T-helper 22 cell (primary cell): ENCODE results near the gene ZAP70.

Experiments used
- DNase-seq: peaks from one replicate; pipeline ENCODE4 v3.0.0-alpha.2; 2020; ENCODE audit warnings: low read depth

The ZAP70 gene

DNA sequence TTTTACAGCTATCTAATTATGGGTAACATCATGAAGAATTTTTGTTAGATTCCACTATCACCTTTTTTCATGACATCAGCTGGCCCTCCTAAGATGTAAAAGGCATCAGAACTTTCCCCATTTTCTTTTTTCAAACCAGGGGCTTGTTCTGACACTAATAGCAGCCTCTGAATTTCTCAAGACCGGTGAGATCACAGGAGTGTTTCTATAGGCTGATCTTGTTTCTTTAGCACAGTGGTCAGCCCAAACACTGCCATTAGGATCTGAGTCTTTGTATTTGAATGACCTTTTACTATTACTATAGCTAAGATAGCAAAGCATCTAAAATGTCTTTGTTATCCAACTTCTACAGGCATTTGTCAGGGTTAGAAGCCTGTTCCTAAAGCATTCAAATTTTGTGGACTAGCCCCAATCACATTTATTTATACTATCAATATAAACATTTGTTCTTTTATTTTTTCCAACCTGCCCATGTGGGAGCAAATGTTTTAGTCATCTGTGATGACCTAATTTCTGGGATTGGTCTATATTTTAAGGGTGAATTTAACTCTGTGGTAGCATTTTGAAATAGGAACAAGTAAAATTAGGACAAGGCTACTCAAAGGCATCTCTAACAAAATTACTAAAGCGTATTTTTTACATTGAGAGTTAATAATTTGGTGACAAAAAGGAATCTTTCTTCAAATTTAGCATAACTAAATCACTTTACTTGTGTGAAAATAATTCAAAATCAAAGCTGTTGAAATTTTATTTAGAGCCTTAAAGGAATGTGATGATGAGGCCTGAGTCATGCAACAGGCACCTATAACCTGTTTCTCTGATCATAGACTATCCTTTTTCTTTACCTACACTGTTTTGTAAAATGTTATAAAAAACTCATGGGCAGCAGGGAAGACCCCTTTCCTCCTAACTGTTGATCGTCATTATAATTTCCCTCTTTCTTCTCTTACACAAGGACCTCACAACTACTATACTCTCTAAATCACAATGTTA lies 39.3 kb downstream of the ZAP70 start:
- no peak for DNase-seq

- DNase-seq = no peak
Measured at GRCh38 chr2:97754690-97755346, 41.4 kb downstream of the ZAP70 start.

DNA sequence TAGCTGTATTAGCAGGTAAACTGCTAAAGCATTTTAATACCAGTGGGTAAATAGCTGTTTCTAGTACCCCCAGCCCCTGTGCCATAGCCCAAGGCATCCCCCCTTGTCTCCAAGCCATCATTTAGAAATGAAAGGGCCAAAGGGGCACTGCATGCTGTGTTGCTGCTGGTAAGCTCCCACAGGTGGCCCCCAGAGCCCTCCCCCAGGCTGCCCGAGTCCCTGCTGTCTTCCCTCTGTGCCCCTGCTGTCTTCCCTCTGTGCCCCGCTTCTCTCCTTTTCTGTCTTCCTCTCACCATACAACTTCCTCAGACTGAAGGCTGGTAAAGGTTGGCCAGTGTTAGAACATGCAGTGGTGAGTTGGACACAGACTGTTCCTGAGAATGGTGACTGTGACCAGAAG lies 42.1 kb downstream of the ZAP70 start:
- DNase-seq = no peak

GRCh38 chr2:97757062-97757461 lies 43.7 kb downstream of the ZAP70 start:
- DNase-seq = no peak

- no peak for DNase-seq
Measured at GRCh38 chr2:97758131-97758705, 44.8 kb downstream of the ZAP70 start.

- DNase-seq = no peak
Measured at GRCh38 chr2:97759727-97760407, 46.5 kb downstream of the ZAP70 start.

DNA sequence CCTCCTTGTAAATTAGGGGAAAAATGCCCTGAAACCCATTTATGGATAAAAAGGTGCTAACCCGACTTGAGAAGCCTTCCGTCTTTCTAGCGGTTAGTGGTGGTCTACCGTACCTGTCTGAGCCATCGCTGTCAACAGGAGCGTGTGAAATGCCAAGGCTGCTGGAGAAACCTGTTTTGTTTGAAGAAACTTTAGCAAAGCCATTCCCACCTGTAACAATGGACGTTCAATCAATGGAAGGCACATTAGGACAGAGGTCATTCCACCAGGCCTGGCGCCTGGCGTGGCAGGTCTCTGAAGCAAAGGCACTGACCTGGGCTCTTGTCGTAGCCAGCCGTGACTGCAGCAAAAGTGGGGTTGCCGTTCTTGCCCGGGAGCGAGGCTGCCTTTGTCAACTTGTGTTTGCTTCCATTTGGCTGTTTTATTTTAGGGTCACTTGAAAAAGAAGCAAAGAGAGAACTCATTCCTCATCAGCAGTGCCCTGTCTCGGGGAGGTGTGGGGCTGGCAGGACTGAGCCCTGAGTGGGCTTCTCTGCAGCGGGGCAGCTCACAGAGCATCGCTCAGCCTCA lies 47.2 kb downstream of the ZAP70 start:
- no peak for DNase-seq

GRCh38 chr2:97761192-97761591 lies 47.8 kb downstream of the ZAP70 start:
- DNase-seq = peak; percentile 29

GRCh38 chr2:97763176-97763845 lies 49.9 kb downstream of the ZAP70 start:
- DNase-seq = no peak

GRCh38 chr2:97764559-97765263 lies 51.3 kb downstream of the ZAP70 start:
- DNase-seq = no peak

DNA sequence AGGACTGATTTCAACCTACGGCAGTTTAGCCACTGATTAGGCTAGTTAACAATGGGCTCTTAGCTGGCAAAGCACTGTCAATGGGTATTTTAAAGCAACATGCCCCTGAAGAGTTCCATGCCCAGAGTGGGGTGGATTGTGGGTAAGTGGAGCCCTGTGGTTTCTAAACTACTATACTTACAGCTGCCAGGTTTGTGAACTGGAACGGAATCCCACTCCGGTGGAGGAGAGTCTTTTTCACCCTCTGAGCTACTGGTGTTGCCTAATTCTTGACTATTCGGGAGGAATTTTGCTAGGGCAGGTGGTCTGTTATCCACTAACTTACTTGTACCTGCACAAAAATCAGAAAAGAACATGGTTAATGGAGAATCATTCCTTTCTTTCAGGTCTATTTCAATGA lies 52.6 kb downstream of the ZAP70 start:
- DNase-seq = no peak

DNA sequence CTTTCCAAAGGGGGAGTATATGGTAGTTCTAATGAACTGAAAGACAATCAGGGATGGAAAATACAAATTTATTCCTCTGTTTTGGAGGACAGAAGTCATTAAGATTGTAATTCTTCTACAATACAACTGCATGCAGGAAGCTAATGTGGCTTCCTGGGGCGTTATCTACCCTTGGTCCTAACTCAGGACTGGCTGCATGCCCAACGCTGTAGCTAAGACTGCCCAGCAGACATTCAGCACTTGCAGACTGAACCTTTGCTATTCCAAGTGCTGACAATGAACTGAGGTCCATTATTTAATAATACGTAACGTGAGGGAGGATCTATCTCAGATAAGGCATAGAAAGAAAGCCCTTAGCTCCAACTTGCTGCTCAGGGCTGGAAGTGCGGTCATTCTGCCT lies 53.2 kb downstream of the ZAP70 start:
- DNase-seq = no peak

DNA sequence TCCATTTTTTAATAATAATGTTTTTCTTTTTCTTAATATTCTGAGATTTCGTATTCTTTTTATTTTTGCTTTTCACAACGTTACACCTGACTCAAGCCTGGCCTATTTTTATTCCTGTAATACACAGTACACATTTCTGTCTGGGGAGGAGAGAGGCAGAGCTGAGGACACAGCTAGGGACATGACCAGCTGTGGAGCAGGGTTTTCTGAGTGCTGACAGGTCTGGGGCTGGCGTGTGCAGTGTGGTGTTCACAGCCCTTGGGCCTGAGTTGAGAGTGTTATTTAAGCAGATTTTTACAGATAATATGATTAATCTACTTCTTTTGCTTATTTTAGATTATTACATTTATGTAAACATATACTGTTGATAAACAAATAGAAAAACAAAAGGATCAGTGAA lies 55.9 kb downstream of the ZAP70 start:
- DNase-seq = no peak

DNA sequence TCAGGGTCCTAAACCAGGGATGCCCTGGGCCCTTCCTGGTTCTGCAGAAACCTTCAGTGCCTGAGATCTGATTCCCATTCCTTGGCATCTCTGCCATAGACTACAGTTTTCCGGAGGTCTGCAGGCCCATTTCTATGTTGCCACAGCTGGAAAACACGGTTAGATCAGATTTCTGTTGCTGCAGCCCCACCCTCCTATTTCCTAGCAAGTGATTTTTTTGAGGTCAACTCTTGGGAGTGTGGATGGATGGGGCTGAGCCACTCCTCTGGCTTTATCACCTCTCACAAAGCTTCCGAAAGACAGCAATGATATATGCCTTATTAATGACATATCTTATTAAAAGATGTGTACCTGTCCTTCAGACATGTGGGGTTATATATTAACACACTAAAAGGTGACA lies 56.3 kb downstream of the ZAP70 start:
- no peak for DNase-seq

GRCh38 chr2:97770445-97770844 lies 57.1 kb downstream of the ZAP70 start:
- DNase-seq = no peak

DNA sequence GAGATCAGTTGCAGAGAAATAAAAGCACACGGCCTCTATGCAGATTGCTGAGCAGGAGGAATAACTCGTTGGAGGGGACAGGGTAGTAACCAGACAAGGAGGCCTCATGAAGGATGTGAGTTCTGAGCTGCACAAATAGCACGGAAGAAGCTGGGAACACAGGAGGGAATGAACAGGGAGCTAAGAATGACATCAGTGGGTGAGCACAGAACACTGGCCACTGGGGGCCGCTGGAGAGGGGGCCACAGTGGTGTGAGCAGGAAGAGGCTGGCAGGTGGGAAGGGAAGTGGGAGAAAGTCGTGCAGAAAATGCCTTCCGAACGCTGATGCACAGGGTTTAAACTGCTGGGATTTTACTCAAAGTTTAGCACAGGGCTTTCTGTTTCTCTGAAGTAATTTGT lies 61.0 kb downstream of the ZAP70 start:
- DNase-seq = no peak

- no peak for DNase-seq
Measured at GRCh38 chr2:97775074-97775473, 61.7 kb downstream of the ZAP70 start.

- DNase-seq = no peak
Measured at GRCh38 chr2:97779141-97779540, 65.8 kb downstream of the ZAP70 start.

GRCh38 chr2:97781981-97782380 lies 68.6 kb downstream of the ZAP70 start:
- DNase-seq = no peak

DNA sequence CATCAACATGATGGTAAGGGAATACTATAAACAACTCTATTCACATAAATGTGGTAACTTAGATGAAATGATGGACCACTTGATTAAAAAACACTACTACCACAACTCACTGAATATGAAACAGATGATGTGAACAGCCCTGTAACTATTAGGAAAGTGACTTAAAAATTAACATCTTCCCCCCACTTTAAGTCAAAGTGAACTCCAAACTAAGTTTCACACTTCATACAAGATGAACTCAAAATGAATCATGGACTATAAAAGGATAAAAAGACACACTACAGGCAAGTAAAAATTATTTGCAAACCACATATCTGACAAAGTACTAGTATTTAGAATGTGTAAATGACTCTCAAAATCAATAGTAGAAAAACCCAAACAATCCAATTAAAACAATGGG lies 71.6 kb downstream of the ZAP70 start:
- DNase-seq = no peak

- DNase-seq = no peak
Measured at GRCh38 chr2:97785818-97786217, 72.4 kb downstream of the ZAP70 start.
